Right renal pelvis (tissue), 4 donors: ENCODE results near the gene MRPL53. TPM values are rescaled to one million over a fixed set of nuclear protein-coding genes. Genes with fewer than 3 reads are reported as not detected.
"Not testable (repeated sequence)": the region's sequence is repeated elsewhere in the genome, so short reads cannot be mapped to it uniquely, and the experiment has no call there.

ENCODE experiments used
- DNase-seq, 4 donors: peaks; one replicate each; pipeline ENCODE4 v3.0.0-alpha.2; 2013; ENCODE audit warnings: low read depth in 4 of 4, low spot score in 3 of 4, missing footprints in 1 of 4
- polyA plus RNA-seq, 4 donors: library from polyadenylated mRNA; unstranded; fragments of 120-200 nt; gene quantifications; one replicate each; pipeline ENCODE4 v1.2.1, GENCODE V29; 2013; ENCODE audit not compliant: insufficient read length in 4 of 4

MRPL53 gene
- polyA plus RNA-seq, 4 donors = 36.6 to 67.9 (median 44.6) TPM

DNA sequence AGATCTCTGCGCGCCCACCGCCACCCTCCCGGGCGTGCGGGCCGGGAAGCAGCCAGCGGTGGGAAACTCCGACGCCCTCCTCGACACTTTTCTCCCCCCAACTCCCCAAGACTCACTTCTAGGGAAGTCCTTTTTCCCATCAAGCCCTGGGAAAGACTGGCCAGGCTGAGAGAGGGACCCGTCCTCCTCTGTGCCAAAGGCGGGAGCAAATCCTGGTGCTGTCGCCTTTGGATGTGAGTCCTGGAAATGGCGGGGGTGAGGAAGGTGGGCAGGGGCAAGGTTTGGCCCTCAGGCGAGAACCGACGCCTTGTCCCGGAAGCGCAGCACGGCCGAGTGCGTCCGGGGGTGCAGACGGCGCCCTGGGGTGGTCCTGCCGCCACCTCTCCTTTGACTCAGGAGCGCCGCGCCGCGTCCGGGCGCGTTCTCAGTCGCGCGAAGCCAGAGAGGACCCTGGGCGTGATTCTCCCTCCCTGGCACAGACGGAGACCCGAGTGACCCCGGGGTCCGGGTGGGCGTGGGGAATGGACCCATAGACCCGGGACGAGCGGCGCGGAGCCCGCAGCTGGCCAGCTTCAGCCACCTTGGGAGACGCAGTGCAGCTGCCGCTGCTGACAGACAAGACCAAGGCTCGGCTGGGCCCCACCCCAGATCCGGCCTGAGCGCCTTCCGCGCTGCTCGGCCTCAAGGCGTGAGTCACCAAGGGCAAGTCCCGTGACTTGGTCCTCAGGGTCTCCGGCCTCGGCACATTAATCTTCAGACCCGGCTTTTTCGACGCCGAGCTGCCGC is 30.4 kb upstream of the MRPL53 start:
- DNase-seq = no peak

DNA sequence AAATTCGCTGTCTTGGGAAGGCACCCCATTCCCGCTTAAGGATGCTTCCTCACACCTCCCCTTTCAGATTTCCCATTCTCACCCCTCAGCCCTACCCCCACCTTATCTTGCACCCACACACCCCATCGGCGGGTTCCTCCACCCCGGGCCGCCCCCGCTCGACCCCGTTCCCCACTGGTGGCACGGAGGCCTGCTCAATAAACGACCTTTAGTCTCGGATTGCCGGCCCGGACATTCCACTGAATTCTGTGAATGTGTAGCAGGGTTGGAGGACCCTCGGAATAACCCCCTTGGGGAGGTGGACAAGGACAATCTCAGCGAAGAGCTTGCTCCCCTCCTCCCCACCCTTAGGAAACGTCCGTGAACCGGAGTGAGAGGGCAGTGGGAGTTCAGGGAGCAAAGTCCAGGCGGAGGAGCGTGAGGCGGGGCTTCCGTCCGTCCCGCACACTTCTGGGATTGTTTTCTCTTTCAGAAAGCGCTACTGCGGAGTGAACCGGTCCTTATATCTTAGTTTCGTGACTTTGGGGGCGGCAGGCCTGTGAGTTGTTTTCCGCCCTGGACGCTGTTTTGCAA is 29.8 kb upstream of the MRPL53 start:
- DNase-seq = no peak

DNA sequence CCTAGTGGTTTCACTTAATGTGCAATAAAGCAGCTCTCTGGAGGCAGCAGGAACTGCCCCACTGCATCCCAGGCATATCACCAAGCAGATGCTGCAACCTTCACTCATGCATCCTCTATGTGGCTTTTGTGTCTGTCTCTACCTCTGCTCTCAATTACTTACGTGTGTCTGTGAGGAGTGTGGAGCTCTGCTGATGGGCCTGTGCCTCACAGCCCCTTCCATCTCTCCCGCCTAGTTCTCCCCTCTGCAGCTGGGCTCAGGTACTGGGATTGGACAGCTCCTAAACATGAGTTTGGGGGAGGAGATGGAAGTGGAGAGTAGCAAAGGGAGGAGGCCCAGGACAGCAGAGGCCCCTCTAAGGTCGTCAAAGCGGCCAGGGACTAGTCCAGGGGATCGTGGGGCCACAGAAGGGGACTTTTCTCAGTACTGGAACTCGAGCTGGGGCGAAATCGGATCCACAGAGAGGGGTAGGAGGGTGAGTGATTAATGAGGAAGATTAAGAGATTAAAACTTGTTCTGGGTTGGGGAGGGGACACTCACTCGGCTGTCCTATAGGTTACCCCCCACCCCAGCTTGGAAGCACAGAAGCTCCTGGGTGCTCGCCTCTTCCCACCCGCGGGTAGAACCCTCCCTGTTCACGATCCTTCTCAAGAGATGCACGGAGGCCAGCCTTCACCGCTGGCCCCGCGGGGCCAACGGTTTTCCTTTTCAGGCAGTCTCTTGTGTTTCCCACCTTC is 29.0 kb upstream of the MRPL53 start:
- DNase-seq = no peak

DNA sequence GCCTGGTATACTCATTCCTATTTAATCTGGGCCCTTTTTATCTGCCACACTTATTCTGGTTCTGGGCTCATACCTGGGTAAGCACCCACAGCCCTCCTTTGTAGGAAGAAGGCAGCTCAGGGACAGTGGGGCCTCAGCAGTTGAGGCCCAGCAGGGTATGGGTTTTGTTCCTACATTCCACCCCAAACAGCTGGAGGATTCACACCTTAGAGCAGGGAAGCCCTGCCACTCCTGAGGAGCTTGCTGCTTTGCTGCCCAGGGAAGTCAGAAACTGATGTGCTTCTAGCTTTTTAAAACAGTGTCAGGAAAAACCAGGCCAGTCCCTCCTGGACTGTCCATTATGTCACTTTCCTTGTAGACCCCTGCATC is 28.1 kb upstream of the MRPL53 start:
- no peak for DNase-seq

DNA sequence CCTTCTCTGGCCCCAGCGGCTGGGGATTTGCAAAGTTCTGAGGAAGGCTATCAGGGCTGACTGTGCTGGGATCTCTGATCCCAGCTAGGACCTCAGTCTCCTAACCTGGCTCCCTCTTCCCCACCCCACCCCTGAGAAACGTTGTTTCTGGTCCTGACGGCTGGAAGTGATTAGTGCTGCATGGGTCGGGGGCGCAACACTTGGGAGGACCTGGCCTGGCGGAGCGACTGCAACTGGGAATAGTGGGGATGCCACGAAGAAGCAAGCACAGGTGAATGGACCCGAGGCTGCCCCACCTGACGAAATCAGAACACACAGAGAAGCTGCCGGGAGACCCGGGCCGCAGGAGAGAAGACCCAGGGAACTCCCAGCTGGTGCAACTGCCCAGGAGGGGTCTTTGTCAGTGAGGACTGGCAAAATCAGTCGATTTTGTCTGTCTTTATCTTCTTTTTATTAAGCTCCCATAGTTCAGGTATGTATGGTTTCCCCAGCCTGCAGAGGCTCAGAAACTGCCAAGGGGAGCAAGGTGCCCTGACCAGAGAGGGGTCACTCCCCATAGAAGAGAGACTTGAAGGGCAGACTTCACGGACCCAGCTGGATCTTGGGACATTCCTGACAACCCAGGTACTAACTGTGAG is 27.6 kb upstream of the MRPL53 start:
- no peak for DNase-seq

DNA sequence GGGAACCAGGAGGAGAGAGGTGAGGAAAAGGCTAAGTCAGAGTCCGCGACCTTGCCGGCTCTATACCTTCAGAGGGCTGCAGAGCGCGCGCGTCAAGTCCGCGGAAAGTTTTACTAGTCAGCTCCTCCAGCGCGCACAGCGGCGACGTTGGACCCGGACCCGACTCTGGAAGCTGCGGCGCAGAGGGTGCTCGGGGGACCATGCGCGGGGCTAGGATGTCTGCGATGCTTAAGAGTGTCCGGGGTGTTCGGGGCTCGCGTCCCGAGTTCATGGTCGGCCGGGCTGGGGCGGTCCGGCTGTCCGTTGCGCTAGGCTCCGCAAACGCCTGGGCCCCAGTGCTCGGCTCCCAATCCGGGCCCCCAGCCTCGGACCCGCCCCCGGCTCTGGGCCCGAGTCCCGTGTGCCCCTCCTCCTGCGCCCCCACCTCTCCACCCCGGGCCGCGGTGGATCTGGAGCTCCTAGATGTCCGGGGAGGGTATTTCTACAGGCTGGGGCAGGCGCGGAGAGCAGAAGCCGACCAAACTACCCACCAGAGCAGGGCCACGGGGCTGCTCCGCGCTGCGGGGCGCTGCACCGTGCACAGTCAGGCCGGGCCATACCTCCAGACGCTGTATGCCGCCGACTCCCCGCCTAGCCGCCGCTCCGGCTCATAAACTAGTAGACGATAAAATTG is 26.9 kb upstream of the MRPL53 start, which contains the start of gene LBX2:
TSS of gene LBX2 (minus strand) at position 337 of the 673 bp plus-strand sequence. CDS start at position 271, 66 bp downstream.
- no peak for DNase-seq

DNA sequence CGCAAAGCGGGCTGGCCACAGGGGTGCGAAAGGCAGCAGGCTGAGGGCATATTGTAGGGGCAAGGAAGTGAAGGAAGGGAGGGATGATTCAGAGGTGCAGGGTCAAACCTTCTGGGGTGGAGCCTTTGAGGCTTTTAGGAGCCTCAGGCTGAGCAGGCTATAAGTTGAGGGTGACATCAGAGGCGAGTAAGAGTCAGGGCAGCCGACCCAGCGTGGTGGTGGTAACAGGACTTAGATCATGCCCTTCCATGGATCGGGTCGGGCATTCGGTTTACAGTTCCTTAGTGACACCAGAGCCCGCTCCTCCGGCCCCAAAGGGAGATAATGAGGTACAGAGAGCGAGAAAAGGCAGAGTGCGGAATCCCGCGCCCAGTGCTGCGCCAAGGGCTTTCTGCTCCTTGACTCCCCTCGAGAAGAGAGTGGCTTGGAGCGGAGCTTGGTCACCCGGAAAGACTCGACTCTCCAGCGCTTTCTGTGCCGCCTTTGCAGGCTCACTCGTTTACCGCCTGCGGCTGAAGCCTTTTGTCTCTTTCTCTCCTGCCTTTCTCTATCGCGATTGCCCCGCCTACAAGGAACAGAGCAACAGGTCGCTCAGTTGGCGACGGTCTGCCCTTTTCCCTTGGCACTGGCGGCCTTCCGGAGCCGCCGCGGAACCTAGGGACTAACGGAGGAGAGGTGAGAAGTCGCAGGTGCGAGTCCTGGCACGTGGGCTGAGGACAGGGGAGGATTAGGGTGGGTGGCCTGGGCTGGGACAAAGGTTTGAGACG is 26.2 kb upstream of the MRPL53 start:
- DNase-seq = no peak

DNA sequence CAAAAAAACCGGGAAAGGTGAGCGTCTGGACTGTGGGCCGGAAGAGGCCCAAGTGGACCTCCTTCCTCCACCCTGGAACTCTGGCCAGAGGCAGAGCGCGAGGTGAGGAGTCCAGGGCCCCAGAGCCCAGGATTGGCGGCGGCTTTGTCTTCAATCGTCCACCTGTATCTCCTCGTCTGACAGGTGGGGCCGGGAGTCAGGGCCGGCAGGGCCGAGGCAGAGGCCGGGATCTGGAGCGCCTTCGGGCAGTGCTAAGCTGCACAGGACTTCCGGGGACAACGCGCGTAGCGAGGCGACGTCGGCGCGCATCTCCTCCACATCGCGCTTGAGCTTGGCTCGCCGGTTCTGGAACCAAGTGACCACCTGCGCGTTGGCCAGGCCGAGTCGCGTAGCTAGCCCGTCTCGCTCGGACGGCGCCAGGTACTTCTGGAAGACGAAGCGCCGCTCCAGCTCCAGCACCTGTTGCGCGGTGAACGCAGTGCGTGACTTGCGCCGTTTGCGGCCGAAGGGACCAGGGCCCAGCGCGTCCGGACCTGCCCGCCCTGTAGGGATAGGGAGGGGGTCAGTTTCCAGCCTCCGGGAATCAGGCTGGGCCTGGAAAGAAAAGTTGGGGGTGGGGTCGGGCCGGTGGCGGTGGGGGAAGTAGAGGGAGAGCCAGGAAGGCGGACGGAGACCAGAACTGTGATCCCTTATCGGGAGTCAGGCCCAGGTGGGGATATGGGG is 25.5 kb upstream of the MRPL53 start:
- DNase-seq = no peak

DNA sequence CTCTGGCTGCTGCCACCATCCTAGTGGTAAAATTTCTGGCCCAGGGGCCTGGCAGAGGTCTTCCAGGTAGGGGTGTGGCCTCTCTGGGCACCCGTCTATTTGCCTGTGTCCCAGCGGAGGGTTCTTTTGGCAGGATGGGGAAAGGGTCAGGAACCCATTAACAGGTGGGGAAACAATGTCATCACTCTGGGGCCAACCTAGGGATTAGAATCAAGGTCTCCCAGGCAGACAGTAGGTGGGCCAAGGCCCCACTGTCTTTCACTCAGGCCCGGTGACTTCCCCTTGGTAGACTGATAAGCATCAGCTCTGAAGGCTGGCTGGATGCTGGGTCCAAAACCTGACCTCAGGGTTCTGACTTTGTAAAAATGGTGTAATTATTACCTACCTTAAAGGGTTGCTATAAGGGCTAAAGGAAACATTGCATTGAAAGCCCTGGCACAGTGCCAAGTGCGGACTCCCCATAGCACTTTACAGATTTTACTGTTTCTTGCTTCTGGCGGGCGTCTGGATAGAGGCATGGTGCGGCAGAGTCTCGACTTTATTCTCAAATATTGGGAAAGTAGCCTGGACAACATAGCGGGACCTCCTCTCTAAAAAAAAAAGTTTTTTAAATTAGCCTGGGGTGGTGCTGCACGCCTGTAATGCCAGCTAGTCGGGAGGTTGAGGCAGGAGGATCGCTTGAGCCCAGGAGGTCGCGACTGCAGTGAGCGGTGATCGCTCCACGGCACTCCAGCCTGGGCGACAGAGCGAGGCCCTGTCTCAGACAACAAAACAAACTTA is 24.7 kb upstream of the MRPL53 start:
- no peak for DNase-seq

DNA sequence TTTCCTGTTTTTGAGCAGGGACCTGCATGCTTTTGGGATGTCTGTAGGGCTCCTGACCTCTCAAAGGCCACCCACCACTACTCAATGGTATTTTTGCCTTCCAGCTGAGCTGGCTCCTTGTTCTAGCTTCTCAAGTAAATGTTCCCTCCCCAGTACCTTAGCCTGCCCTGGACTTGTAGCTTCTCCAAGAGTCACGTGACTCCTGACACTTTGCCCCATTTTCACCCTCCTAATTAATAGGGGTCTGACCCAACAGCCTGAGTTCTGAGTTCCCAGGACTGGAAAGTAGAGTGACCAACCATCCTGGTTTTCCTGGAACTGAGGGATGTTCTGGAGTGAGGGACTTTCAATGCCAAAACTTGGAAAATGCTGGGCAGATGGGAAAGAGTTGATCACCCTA is 23.0 kb upstream of the MRPL53 start:
- DNase-seq = no peak

DNA sequence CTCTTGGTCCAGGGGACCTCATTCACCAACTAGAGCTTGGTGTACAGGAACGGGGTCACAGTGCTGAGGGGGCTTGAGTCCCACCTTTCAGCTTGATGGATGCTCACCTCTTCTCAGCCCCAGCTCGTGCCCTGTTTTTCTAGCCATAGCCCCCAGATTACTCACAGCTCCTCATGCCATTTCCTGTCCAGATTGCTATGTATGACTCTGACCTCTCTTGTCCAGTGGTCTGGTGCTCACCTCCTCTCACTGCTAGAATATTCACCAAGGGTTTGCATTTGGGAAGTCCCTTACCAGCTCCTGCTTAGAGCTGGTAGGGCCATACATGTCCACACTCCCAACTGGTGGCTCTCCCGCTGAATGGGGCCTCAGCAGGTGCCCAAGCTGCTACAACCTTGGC is 21.1 kb upstream of the MRPL53 start:
- DNase-seq = no peak

DNA sequence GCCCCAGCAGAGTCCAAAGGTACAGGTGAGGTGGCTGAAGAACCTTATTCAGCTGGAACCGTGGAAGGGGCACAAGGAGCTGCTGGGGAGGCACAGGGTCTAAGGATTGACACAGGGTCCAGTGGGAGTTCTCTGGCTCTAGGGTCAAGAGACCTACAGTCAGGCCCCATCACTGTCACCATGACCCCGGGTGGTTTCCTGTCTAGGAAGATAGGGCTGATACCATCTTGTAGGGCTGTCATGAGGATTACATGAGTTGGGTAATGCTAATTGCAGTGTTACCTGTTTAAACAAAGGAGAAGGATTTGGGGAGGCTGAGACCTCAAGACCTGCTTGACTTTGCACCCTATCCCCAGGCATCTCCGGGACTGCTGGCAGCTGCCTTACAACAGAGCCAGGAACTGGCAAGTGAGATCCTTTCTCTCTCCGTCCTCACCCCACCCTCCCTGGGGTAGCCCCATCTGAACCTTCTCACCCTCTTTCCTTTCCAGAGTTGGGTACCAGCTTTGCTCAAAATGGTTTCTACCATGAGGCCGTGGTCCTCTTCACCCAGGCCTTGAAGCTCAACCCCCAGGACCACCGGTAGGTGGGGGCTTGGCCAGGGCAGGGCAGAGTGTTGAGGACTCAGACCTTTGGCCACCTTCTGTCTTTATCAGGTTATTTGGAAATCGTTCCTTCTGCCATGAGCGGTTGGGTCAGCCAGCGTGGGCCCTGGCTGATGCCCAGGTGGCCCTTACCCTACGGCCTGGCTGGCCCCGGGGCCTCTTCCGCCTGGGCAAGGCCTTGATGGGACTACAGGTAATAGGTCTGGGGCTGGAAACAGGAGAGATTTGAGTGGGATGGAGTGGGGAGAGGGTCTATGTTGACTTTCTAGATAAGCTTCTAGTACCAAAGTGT is 19.4 kb upstream of the MRPL53 start:
- DNase-seq = no peak

DNA sequence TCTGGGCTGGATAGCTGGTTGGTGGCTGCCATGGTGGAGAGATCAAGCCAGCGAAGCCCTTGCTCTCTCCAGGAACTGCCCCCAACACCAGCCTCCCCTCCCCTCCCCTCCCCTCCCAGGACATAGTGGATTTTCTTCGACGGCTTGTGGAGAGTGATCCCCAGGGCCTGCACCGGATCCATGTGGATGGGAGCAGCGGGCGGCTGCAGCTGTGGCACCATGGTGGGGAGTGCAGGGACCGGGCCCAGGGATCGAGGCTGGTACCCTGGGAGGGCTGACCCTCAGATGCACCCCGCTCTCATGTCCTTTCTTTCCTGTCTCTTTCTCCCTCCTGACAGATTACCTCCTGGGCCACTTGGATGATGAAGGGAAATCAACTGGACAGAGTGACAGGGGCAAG is 17.4 kb upstream of the MRPL53 start:
- DNase-seq = no peak

DNA sequence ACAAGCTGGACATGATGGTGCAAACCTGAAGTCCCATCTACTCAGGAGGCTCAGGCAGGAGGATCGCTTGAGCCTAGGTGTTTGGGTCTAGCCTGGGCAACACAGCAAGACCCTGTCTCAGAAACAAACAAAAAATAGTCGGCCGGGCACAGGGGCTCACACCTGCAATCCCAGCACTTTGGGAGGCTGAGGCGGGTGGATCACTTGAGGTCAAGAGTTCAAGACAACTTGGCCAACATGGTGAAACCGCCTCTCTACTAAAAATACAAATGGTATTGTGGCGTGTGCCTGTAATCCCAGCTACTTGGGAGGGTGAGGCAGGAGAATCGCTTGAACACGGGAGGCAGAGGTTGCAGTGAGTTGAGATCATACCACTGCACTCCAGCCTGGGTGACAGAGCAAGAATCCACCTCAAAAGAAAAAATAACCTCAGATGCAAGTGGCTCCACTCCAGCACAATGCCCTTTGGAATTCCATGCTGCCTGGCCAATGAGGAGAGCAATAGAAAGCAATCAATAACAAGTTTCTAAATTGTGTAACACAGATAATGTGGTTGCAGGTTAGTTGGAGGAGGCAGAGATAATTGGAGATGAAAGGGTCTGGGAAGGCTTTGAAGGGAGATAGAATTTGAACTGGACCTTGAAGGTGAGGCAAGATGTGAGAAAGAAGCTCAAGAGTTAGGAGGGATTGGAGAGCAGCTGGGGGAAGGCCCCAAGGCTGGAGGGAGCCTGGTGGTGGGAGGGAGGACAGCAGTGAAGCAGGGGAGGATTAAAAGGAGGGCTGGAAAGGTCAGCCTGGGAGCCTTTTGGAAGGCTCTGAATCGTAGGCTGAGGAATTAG is 16.4 kb upstream of the MRPL53 start:
- DNase-seq = no peak

DNA sequence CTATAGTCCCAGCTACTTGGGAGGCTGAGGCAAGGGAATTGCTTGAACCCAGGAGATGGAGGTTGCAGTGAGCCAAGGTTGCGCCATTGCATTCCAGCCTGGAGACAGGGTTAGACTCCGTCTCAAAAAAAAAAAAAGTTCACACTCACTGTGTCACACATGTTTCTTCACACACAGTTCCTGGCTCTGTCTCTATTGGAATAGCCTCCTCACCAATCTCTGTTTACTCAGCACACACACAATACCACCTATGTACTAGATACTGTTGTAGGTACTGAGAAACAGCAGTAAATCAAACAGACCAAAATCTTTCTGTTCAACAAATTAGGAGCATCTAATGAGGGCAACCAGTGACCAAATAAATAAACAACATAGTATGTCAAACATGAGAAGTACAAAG is 13.7 kb upstream of the MRPL53 start:
- DNase-seq = no peak

DNA sequence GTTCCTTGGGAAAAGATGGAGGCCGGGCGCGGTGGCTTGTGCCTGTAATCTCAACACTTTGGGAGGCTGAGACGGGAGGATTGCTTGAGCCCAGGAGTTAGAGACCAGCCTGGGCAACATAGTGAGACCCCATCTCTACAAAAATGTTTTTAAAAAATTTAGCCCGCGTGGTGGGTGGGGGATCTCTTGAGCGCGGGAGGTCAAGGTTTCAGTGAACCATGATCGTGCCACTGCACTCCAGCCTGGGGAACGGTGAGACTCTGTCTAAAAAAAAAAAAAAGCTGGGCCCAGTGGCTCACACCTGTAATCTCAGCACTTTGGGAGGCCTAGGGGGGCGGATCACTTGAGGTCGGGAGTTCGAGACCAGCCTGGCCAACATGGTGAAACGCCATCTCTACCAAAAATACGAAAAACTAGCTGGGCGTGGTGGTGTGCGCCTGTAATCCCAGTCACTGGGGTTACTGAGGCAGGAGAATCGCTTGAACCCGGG is 11.2 kb upstream of the MRPL53 start:
- not testable (repeated sequence) for DNase-seq
